K562 (cell line): Measurements from ENCODE around the gene KAT6B. TPM values are rescaled to one million over a fixed set of nuclear protein-coding genes. Genes with fewer than 3 reads are reported as not detected.
A peak's percentile ranks its signal among the peaks of the same experiment; 100 is the strongest.

Experiments used
- ATAC-seq: fragments of 200-7000 bp; cut with Tn5 transposase; 3 replicates; pipeline ENCODE4 v1.9.1; 2020; ENCODE audit warnings: moderate library complexity
- Bru-seq: library from RNA; stranded (reverse); fragments of 400-500 nt; gene quantifications from one replicate; lab custom pipeline; 2021; lab: Mats Ljungman, UMichigan
- BruChase-seq, 2 experiments: library from RNA; stranded (reverse); fragments of 400-500 nt; gene quantifications; one replicate each; lab custom pipeline; 2021; lab: Mats Ljungman, UMichigan
- BruUV-seq: library from RNA; stranded (reverse); fragments of 400-500 nt; replicated peaks from 2 replicates; lab custom pipeline; 2021; lab: Mats Ljungman, UMichigan
- CTCF ChIA-PET: fragments of 300-600 bp; formaldehyde crosslinking; extraction: SDS; loops from one replicate; lab custom pipeline; 2021; ENCODE audit warnings: low intra/inter-chr PET ratio; lab: Yijun Ruan, JAX
- POLR2A ChIA-PET: fragments of 300-600, 350-650 bp; sonication (Branson Sonifier 250); formaldehyde crosslinking; extraction: SDS; loops from one replicate; lab custom pipeline; 2021; ENCODE audit warnings: antibody characterized with exemption, inconsistent platforms; lab: Yijun Ruan, JAX
- DNase-seq, 4 experiments: peaks; one replicate each; pipeline versions ENCODE4 v3.0.0 to v3.0.0-alpha.2; 2011 to 2018; ENCODE audit warnings: low spot score in 3 of 4, mixed read lengths in 3 of 4; ENCODE audit errors: extremely low read depth in 1 of 4
- FAIRE-seq: peaks from 2 replicates; lab custom pipeline; 2011; peaks lifted over from hg19 to GRCh38; lab: Jason Lieb, UNC
- H2AFZ ChIP-seq: 2 replicates; pipeline ENCODE4 v1.6.0; 2011; ENCODE audit warnings: low read depth, low read length, control low read depth, inconsistent platforms
- H3K27ac ChIP-seq: fragments of 200-600 bp; 3 replicates; pipeline ENCODE4 v1.8.0; 2011; ENCODE audit warnings: low read depth, mild to moderate bottlenecking, control low read depth, inconsistent platforms, low read length, moderate library complexity, mixed read lengths; ENCODE audit errors: extremely low read depth
- H3K27me3 ChIP-seq, 2 experiments: fragments of 300-600 bp in 1 of 2; 2 replicates in 1 of 2; 3 replicates in 1 of 2; pipeline versions ENCODE4 v1.6.0 to v1.8.0; 2011; ENCODE audit warnings: inconsistent platforms in 2 of 2, low read length in 2 of 2, mild to moderate bottlenecking in 1 of 2, mixed read lengths in 1 of 2, moderate library complexity in 1 of 2; ENCODE audit not compliant: control insufficient read depth in 2 of 2, insufficient read depth in 2 of 2
- H3K36me3 ChIP-seq: fragments of 300-600 bp; 3 replicates; pipeline ENCODE4 v1.8.0; 2011; ENCODE audit warnings: mild to moderate bottlenecking, low read length, inconsistent platforms; ENCODE audit not compliant: control insufficient read depth, insufficient read depth
- H3K4me1 ChIP-seq, 2 experiments: fragments of 200-600 bp in 1 of 2; replicated peaks in 1 of 2; 2 replicates in 1 of 2; 3 replicates in 1 of 2; pipeline versions ENCODE4 v1.5.1 to v1.8.0; 2011; ENCODE audit warnings: inconsistent platforms in 2 of 2, low read length in 2 of 2, mild to moderate bottlenecking in 1 of 2, mixed read lengths in 1 of 2, moderate library complexity in 1 of 2; ENCODE audit not compliant: control insufficient read depth in 2 of 2, insufficient read depth in 2 of 2
- H3K4me2 ChIP-seq: 2 replicates; pipeline ENCODE4 v1.6.1; 2011; ENCODE audit warnings: low read length, control low read depth, inconsistent platforms, mixed read lengths; ENCODE audit not compliant: insufficient read depth
- H3K4me3 ChIP-seq: fragments of 200-600 bp; sonication (generic), shearing (Covaris generic); 2 replicates; pipeline ENCODE4 v1.5.1; 2016; ENCODE audit warnings: control low read depth, inconsistent platforms
- H3K79me2 ChIP-seq: fragments of 200-600 bp; 3 replicates; pipeline ENCODE4 v1.8.0; 2011; ENCODE audit warnings: low read length, inconsistent platforms; ENCODE audit not compliant: control insufficient read depth, insufficient read depth
- H3K9ac ChIP-seq, 2 experiments: 2 replicates each; pipeline versions ENCODE4 v1.6.0 to v1.6.1; 2011; ENCODE audit warnings: low read depth in 2 of 2, low read length in 2 of 2, control low read depth in 1 of 2, inconsistent platforms in 1 of 2, mild to moderate bottlenecking in 1 of 2, mixed read lengths in 1 of 2; ENCODE audit not compliant: insufficient read depth in 1 of 2
- H3K9me1 ChIP-seq: one replicate; pipeline ENCODE4 v1.6.0; 2011; ENCODE audit warnings: inconsistent platforms, mild to moderate bottlenecking, low read length, moderate library complexity; ENCODE audit not compliant: control insufficient read depth, insufficient read depth
- H3K9me3 ChIP-seq: replicated peaks from 2 replicates; pipeline ENCODE4 v1.5.1; 2011; ENCODE audit warnings: low read depth, low read length, inconsistent platforms; ENCODE audit not compliant: control insufficient read depth, insufficient read depth
- H4K20me1 ChIP-seq: replicated peaks from 2 replicates; pipeline ENCODE4 v1.6.1; 2011; ENCODE audit warnings: low read length, inconsistent platforms, mixed read lengths; ENCODE audit not compliant: control insufficient read depth, insufficient read depth
- CREM ChIP-seq: IDR thresholded peaks from 2 replicates; pipeline ENCODE4 v1.6.1; 2014; ENCODE audit warnings: antibody characterized with exemption, low read depth
- GTF2F1 ChIP-seq: IDR thresholded peaks from 2 replicates; pipeline ENCODE4 v1.6.1; 2011; ENCODE audit warnings: low read depth, low read length, improper control_type of control experiment
- KLF13 ChIP-seq: fragments of 450-650 bp; IDR thresholded peaks from 2 replicates; pipeline ENCODE4 v1.6.1; 2016; ENCODE audit warnings: missing genetic modification characterization, low read depth, mild to moderate bottlenecking, missing compliant biosample characterization, moderate library complexity, borderline replicate concordance
- MECOM ChIP-seq: fragments of 250-450 bp; sonication (Bioruptor Pico); IDR thresholded peaks from 2 replicates; pipeline ENCODE4 v1.8.0; 2022; ENCODE audit warnings: inconsistent platforms
- POLR2G ChIP-seq: fragments of 200-400 bp; formaldehyde crosslinking; IDR thresholded peaks from 2 replicates; pipeline ENCODE4 v1.6.1; 2017; ENCODE audit warnings: low read depth, mild to moderate bottlenecking, antibody characterized with exemption, low read length, moderate library complexity
- POLR2H ChIP-seq: IDR thresholded peaks from 2 replicates; pipeline ENCODE4 v1.6.1; 2016; ENCODE audit warnings: missing genetic modification characterization, low read depth, mild to moderate bottlenecking, control low read depth, missing compliant biosample characterization, moderate library complexity
- ZNF239 ChIP-seq: fragments of 250-450 bp; sonication (Bioruptor Pico); IDR thresholded peaks from 2 replicates; pipeline ENCODE4 v1.4.0; 2020; ENCODE audit warnings: mild to moderate bottlenecking
- ZNF253 ChIP-seq: fragments of 250-450 bp; sonication (Bioruptor Pico); conservative IDR thresholded peaks from 2 replicates; pipeline ENCODE4 v1.6.1; 2021; ENCODE audit warnings: mild to moderate bottlenecking
- WGBS: fragments of 100-300 bp; shearing (Covaris generic); methylation state at CpG from one replicate; pipeline ENCODE4 v1.1.6; 2016; ENCODE audit warnings: low coverage, mixed read lengths; ENCODE audit not compliant: insufficient coverage; ENCODE audit errors: missing lambda C conversion rate; 5-methylcytosine and 5-hydroxymethylcytosine counted together
- in situ Hi-C: fragments of 300-500 bp; cut with MboI; formaldehyde crosslinking; loops from 4 replicates; pipeline ENCODE4 v1.15.0; 2018; ENCODE audit warnings: inconsistent platforms, mixed read lengths
- intact Hi-C: fragments of 100-400 bp; cut with micrococcal nuclease; formaldehyde crosslinking; loops from 2 replicates; pipeline ENCODE4 v1.14.2; 2022
- long read RNA-seq, 3 experiments: library from polyadenylated mRNA in 2 of 3; library from RNA in 1 of 3; unstranded in 2 of 3; stranded (forward) in 1 of 3; transcript quantifications; one replicate each; pipeline ENCODE4 v2.0.0, GENCODE V29; 2019 to 2022
- polyA minus RNA-seq, 3 experiments: library from RNA; depleted of rRNA, polyadenylated mRNA; stranded (reverse); fragments of >200 nt; gene quantifications; 2 replicates each; pipeline ENCODE4 v1.2.3, GENCODE V29; 2011
- polyA plus RNA-seq, 8 experiments: library from polyadenylated mRNA; depleted of rRNA in 4 of 8; stranded (reverse) in 5 of 8; unstranded in 3 of 8; fragments of >200 nt; fragmentation: Nextera tagmentation in 2 of 8; fragmentation: Illumina TruSeq in 1 of 8; extraction: Ambion mirVana in 2 of 8; extraction: Trizol in 1 of 8; gene quantifications; 2 replicates each; pipeline versions ENCODE4 v1.2.1 to v1.2.3, GENCODE V29; 2011 to 2014; ENCODE audit warnings: inconsistent platforms in 1 of 8, missing spikeins in 1 of 8
- total RNA-seq, 7 experiments: library from RNA; depleted of rRNA in 6 of 7; stranded (reverse); fragments of >200 nt in 6 of 7; fragmentation: Illumina TruSeq in 2 of 7; extraction: Trizol in 2 of 7; gene quantifications; 2 replicates each; pipeline versions ENCODE4 v1.2.1 to v1.2.3, GENCODE V29; 2011 to 2021; ENCODE audit warnings: low replicate concordance in 1 of 7
- TF ChIP-seq, protein P1 (sequence below), 3 experiments: IDR thresholded peaks in 2 of 3; conservative IDR thresholded peaks in 1 of 3; 2 replicates each; pipeline ENCODE4 v1.5.1; 2011 to 2012; ENCODE audit warnings: low read length in 3 of 3, mild to moderate bottlenecking in 3 of 3, control low read depth in 2 of 3, improper control_type of control experiment in 1 of 3, inconsistent platforms in 1 of 3, low read depth in 1 of 3, mixed read lengths in 1 of 3, moderate library complexity in 1 of 3; ENCODE audit not compliant: insufficient read depth in 2 of 3
- TF ChIP-seq, protein P2 (sequence below): fragments of 200-800 bp; sonication (Bioruptor generic); IDR thresholded peaks from 2 replicates; pipeline ENCODE4 v1.6.1; 2017; ENCODE audit warnings: missing genetic modification characterization, missing compliant biosample characterization

The KAT6B gene
- total RNA-seq (2011; cell fraction: chromatin; rRNA removed; ENCODE audit: low replicate concordance), result 43.8 and 89.7 TPM in 2 replicates
- total RNA-seq (2011; cell fraction: nucleolus; rRNA removed), result 22.2 and 24.9 TPM in 2 replicates
- 40.7 and 66.0 TPM in 2 replicates for total RNA-seq (2011; cell fraction: nucleoplasm; rRNA removed)
- total RNA-seq (2014; rRNA removed) (6.8 and 8.0 TPM in 2 replicates), total RNA-seq (2014; rRNA removed; fragmentation: Illumina TruSeq; extraction: Trizol) (8.2 and 9.3 TPM in 2 replicates), total RNA-seq (2015; rRNA removed; fragmentation: Illumina TruSeq; extraction: Trizol) (7.1 and 7.6 TPM in 2 replicates), total RNA-seq (2021) (9.0 and 10.2 TPM in 2 replicates), polyA plus RNA-seq (2011; rRNA removed) (2.6 and 2.7 TPM in 2 replicates), polyA plus RNA-seq (2014; fragmentation: Illumina TruSeq; extraction: Trizol) (7.7 and 9.2 TPM in 2 replicates), polyA plus RNA-seq (2014; fragmentation: Nextera tagmentation; extraction: Ambion mirVana) (1 to 10 TPM; 1.4 to 2.4 TPM), polyA plus RNA-seq (2014; rRNA removed) (4.5 and 4.8 TPM in 2 replicates), polyA minus RNA-seq (2011; rRNA and poly(A)+ RNA removed) (13.2 and 17.8 TPM in 2 replicates), Bru-seq, nascent RNA (percentile 60 among the genes with signal in this experiment), BruChase-seq, experiment 1, labeled RNA remaining after a 2-hour chase (percentile 63 among the genes with signal in this experiment), BruChase-seq, experiment 2, labeled RNA remaining after a 6-hour chase (percentile 60 among the genes with signal in this experiment)
- polyA plus RNA-seq (2011; cell fraction: cytosol; rRNA removed), result 2.3 and 2.4 TPM in 2 replicates
- 6.2 and 7.4 TPM in 2 replicates for polyA plus RNA-seq (2011; cell fraction: nucleus; rRNA removed)
- polyA plus RNA-seq (2012), result 4.2 and 4.4 TPM in 2 replicates
- polyA minus RNA-seq (2011; cell fraction: cytosol; rRNA and poly(A)+ RNA removed), result 4.6 and 4.7 TPM in 2 replicates
- 17.1 and 28.2 TPM in 2 replicates for polyA minus RNA-seq (2011; cell fraction: nucleus; rRNA and poly(A)+ RNA removed)
- long read RNA-seq, experiment 1, full-length matches to known transcripts, result 1 of 13 reads
- long read RNA-seq, experiment 1, partial matches to known transcripts, result 5 of 13 reads
- long read RNA-seq, experiment 1, other reads (novel, unspliced or antisense), result 7 of 13 reads
- long read RNA-seq, experiment 2, partial matches to known transcripts, result 1 of 5 reads
- long read RNA-seq, experiment 2, other reads (novel, unspliced or antisense), result 4 of 5 reads
- long read RNA-seq, experiment 3, partial matches to known transcripts, result 3 of 3 reads
- long read RNA-seq, experiment 3, other reads (novel, unspliced or antisense), result 0 of 3 reads

DNA sequence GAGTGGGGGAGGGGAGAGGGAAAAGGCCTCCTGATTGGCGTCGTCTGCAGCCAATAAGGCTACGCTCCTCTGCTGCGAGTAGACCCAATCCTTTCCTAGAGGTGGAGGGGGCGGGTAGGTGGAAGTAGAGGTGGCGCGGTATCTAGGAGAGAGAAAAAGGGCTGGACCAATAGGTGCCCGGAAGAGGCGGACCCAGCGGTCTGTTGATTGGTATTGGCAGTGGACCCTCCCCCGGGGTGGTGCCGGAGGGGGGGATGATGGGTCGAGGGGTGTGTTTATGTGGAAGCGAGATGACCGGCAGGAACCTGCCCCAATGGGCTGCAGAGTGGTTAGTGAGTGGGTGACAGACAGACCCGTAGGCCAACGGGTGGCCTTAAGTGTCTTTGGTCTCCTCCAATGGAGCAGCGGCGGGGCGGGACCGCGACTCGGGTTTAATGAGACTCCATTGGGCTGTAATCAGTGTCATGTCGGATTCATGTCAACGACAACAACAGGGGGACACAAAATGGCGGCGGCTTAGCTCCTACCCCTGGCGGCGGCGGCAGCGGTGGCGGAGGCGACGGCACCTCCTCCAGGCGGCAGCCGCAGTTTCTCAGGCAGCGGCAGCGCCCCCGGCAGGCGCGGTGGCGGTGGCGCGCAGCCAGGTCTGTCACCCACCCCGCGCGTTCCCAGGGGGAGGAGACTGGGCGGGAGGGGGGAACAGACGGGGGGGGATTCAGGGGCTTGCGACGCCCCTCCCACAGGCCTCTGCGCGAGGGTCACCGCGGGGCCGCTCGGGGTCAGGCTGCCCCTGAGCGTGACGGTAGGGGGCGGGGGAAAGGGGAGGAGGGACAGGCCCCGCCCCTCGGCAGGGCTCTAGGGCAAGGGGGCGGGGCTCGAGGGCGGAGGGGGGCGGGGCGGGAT is at the start of gene KAT6B:
Gene KAT6B, plus strand, starts transcription at position 459 of the 903 bp plus-strand sequence. CDS start 16,258 bp downstream, outside the sequence.
- DNase-seq (peak; percentile 97 to 100 (median 98)), FAIRE-seq (peak; percentile 100), ATAC-seq (peak; percentile 95)
- H3K9me3 ChIP-seq, result no peaks in the 10 kb centered on the region
- peak within 1 kb of the TSS; percentile 90 for H3K27ac ChIP-seq
- peak within 1 kb of the TSS; percentile 73 for H3K4me3 ChIP-seq
- no peaks in the 10 kb centered on the region for H3K27me3 ChIP-seq
- intact Hi-C loops (loop anchor here (5.0 to 10.0 kb wide), 3 partner anchors 188 to 408 kb away; partner anchors contain the start of gene COMTD1), in situ Hi-C loops (no loop called here)
- peak within 1 kb of the TSS; percentile 94 for H3K4me2 ChIP-seq
- H3K36me3 ChIP-seq, result no peaks in the 10 kb centered on the region
- peaks cover 33 to 36% of the 10 kb centered on the region in 2 experiments for H3K4me1 ChIP-seq
- WGBS, result under 1% methylated on average over 33 of the region's 67 CpGs
- no peaks in the 10 kb centered on the region for H3K9me1 ChIP-seq
- H4K20me1 ChIP-seq, result no peaks in the 10 kb centered on the region
- CTCF ChIA-PET, result interaction anchor here (0.6 kb wide), 2 partner anchors 30 to 621 kb away, joined by 3 to 4 read pairs; no protein-coding TSS in a partner anchor
- no TSS peak for BruUV-seq
- H3K9ac ChIP-seq, result peak within 1 kb of the TSS; percentile 81 to 96
- H3K79me2 ChIP-seq, result peaks cover 15% of the 10 kb centered on the region
- POLR2A ChIA-PET, result interaction anchor here (0.6 to 2.1 kb wide), 9 partner anchors 12 to 268 kb away, joined by 3 to 6 read pairs (median 4); no protein-coding TSS in a partner anchor
- peak within 1 kb of the TSS; percentile 96 for H2AFZ ChIP-seq
- TF ChIP-seq, protein P1, sequence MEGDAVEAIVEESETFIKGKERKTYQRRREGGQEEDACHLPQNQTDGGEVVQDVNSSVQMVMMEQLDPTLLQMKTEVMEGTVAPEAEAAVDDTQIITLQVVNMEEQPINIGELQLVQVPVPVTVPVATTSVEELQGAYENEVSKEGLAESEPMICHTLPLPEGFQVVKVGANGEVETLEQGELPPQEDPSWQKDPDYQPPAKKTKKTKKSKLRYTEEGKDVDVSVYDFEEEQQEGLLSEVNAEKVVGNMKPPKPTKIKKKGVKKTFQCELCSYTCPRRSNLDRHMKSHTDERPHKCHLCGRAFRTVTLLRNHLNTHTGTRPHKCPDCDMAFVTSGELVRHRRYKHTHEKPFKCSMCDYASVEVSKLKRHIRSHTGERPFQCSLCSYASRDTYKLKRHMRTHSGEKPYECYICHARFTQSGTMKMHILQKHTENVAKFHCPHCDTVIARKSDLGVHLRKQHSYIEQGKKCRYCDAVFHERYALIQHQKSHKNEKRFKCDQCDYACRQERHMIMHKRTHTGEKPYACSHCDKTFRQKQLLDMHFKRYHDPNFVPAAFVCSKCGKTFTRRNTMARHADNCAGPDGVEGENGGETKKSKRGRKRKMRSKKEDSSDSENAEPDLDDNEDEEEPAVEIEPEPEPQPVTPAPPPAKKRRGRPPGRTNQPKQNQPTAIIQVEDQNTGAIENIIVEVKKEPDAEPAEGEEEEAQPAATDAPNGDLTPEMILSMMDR (IDR thresholded peaks at IDR 0.05 in 2 of 3, conservative IDR thresholded peaks at IDR 0.05 in 1 of 3; ENCODE audit: insufficient read depth in 2 of 3, low read depth in 1 of 3, low read length in 3 of 3), result peak; percentile 44 to 94 (median 50); a peak in 5 of 6 replicates
- TF ChIP-seq, protein P2, sequence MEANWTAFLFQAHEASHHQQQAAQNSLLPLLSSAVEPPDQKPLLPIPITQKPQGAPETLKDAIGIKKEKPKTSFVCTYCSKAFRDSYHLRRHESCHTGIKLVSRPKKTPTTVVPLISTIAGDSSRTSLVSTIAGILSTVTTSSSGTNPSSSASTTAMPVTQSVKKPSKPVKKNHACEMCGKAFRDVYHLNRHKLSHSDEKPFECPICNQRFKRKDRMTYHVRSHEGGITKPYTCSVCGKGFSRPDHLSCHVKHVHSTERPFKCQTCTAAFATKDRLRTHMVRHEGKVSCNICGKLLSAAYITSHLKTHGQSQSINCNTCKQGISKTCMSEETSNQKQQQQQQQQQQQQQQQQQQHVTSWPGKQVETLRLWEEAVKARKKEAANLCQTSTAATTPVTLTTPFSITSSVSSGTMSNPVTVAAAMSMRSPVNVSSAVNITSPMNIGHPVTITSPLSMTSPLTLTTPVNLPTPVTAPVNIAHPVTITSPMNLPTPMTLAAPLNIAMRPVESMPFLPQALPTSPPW (CRISPR knock-in tag), result peak; percentile 94
- TF ChIP-seq ZNF253 (no peak), GTF2F1 (0 out of 2 replicates have a peak, but pooled peaks have one; percentile 41), POLR2G (peak; percentile 96), MECOM (CRISPR knock-in tag) (no peak), POLR2H (tag) (peak; percentile 84), KLF13 (tag) (peak; percentile 74), CREM (peak; percentile 85), ZNF239 (CRISPR knock-in tag) (0 out of 2 replicates have a peak, but pooled peaks have one; percentile 27)
